Activated CD4-positive, alpha-beta T cell treated with anti-CD3 and anti-CD28 coated beads, Interleukin-2, amount 50 U/mL, for 1 hour (primary cell): ENCODE measurements around the gene SUFU.
"Not testable (repeated sequence)": the region's sequence is repeated elsewhere in the genome, so short reads cannot be mapped to it uniquely, and the experiment has no call there.

Experiments
- DNase-seq: peaks from one replicate; pipeline ENCODE4 v3.0.0-alpha.2; 2020

SUFU gene

DNA sequence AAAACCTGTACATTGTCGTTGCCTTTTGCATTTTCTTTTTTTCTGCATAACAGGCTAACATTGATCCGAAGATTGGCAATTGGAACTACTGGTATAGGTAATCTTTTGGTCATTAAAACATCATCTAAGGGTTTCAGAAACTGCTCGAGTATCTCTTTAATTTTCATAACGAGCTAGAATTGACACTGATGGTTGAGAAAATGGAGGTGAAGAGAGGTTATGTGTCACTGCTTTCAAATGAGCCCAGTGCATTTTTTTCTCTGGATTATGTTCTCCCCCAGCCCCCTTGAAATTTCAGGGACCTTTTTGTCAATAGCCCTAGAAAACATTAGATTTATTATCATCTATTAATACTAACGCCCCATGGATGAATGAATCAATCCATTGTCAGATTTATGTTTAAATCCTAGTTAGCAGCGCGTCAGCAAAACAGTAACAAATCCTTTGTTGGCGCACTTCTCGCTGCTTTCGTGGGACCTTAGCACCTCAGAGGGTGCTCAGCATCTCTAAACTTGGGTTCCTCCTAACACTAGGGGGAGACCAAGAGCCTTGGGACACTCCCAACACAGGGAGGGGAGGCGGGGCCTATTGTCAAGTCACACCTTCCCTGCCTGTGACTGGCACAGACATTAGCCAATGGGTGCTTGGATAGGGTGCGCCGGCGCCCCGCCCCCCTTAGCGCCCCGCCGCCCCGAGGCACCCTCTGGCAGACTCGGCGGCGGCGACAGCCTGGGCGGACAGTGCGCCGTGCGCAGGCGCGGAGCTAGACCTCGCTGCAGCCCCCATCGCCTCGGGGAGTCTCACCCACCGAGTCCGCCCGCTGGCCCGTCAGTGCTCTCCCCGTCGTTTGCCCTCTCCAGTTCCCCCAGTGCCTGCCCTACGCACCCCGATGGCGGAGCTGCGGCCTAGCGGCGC is at the start of gene SUFU:
Gene SUFU, plus strand, starts transcription at position 709 of the 915 bp plus-strand sequence. Its CDS starts 181 bp downstream, at position 890.
- peak; percentile 97 for DNase-seq

DNA sequence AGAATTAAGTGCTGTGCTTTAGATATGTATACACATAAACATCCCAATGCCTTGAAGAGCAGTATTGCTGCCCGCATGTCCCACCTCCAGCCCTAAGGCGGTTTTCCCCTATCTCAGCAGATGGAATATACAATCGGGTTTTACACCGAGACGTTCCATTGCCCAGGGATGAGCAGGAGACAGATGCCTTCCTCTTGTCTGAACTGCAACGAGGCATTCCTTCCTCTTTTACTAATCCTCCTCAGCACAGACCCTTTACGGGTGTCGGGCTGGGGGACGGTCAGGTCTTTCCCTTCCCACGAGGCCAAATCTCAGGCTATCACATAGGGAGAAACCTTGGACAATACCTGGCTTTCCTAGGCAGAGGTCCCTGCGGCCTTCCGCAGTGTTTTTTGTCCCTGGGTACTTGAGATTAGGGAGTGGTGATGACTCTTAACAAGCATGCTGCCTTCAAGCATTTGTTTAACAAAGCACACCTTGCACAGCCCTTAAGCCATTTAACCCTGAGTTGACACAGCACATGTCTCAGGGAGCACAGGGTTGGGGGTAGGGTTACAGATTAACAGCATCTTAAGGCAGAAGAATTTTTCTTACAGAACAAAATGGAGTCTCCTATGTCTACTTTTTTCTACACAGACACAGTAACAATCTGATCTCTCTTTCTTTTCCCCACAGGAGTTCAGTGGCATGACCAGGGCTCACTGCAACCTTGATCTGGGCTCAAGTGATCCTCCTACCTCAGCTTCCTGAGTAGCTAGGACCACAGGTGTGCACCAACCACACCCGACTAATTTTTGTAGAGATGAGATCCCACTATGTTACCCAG is 48.9 kb upstream of the SUFU start:
- not testable (repeated sequence) for DNase-seq

DNA sequence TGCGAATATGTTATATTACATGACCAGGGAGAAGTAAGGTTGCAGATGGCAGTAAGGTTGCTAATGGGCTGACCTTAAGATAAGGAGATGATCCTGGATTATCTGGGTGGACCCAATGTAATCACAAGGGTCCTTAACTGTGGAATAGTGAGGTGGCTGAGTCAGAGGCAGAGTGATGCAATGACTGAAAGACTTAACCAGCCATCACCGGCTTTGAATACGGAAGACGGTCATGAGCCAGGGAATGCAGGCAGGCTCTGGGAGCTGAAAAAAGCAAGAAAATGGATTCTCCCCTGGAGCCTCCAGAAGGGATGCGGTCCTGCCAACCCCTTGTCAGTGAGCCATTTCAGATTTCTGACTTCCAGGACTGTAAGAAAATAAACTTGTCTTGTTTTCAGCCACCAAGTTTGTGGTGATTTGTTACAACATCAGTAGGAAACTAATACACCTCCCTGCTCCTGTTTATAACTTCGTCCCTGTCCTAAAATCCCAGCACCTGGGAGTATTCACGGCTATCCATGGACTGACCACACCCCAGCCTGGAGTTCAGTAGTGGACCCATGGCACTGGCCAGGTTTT is 47.8 kb upstream of the SUFU start:
- no peak for DNase-seq

DNA sequence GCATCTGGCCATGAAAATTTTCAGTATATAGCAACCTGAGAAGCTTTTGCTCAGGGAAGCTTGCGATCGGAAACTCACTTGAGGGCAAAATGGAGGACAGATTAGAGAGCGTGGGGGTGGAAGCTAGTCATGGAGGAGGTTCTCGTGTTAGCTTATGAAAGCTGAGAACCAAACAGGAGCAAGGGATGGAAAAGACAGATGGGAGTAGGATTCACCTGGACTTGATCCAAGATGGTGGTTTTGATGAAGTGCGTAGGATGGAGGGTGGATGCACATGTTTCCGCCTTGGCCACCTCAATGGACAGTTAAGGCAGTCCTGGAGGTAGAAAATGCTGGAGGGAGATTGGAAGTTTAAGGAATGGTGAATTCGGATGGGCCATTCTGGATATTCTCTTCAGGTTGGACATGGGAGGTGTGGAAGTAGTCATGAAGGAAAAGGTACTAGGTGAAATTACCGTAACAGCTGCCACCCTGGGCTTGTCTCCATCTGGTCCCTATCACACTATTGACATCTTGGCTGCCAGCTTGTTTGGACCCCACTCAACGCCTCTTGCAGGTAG is 46.1 kb upstream of the SUFU start:
- no peak for DNase-seq

DNA sequence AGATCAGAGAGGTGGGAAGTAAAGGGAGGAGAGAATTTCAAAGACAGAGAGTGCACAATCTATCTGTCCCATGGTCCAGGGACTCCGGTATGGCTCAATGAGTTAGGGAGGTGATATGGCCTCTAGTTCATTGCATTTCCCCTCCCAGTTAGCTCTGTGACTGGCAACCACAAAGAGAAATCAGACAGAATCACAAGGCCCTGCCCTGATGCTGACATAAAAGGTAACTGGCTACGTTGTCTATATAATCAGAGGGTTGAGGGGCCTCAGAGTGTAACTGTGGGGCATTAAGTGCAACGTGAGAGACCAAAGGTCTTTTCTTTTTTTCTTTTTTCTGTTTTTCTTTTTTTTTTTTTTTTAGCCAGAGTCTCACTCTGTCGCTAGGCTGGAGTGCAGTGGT is 45.1 kb upstream of the SUFU start:
- DNase-seq = no peak

DNA sequence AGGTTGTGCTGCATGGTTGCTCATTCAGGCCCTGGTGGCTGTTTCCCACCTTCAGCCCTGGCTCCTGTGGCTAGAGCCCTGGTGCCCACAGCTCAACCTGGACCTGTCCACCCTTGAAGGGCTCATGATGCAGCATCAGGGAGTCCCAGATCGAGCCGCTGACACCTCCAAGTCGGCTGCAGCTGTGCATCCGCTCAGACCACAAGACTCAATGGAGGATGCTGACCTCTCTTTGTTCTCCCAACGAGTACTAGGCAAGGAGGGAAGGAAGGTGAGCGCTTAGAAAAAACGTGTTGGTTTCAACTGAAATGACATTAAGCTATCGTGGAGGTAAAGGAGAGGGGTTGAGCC is 43.0 kb upstream of the SUFU start:
- DNase-seq = no peak

DNA sequence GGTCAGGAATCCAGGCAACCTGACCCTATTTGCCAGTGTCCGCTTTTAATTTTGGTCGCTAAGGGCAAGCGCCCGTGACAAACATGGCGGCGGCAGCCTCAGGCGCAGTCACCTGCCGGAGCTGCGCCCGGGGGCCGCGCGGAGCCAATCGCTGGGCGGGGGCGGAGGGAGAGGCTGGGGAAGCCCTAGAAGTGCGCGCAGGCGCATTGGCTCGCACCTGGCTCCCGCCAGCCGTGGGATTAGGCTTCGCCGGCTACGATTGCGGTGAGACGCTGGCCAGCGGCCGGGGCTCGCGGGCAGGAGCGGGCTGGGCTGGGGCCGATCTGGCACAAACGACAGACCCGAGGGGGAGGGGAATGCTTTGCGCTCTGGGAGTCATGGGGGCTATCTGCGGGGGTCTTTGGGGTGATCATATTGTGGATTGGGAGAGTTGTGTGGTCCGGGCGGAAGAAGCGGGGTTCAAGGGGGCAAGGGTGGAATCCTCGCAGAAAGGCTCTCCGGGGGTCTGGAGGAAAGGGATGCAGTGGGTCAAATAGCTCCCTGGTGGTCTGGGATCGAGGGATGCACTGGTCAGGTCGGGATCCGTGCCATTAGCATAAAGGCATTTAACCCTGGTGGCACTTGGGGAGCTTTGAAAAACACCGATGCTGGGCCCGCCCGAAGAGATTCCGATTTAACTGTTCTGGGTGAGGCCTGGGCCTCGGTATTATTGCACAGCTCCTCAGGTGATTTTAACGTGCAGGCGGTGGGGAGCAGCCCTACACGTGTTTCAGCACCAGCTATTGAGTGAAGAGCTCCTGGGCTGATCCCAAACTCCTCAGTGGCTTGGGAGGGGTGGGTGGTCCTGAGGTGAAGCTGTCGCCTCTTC is 42.4 kb upstream of the SUFU start:
- DNase-seq = peak; percentile 93

DNA sequence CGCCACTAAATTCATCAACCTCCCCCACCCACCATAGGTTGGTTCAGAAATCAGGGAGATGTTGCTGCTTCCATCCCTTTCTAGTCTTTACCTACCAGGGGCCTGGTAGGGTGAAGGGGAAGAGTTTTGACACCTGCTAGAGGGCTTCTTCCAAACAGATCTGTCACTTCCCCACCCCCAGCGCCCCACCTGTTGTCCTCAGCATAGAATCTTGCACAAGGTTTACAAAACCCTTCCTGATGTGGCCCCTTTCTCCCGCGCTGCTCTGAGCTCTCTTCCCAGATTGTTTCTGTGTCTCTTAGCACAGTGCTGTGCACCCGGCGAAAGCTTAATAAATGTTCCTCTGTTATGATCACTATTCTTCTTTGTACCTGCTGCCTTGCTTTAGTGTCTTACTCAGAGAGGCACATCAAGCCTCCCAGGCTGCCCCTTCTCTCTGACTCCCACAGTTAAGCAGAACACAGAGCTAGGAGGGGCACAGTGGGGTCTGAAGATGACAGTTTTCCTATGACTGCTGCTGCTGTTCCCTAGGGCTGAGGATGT is 41.2 kb upstream of the SUFU start:
- no peak for DNase-seq

DNA sequence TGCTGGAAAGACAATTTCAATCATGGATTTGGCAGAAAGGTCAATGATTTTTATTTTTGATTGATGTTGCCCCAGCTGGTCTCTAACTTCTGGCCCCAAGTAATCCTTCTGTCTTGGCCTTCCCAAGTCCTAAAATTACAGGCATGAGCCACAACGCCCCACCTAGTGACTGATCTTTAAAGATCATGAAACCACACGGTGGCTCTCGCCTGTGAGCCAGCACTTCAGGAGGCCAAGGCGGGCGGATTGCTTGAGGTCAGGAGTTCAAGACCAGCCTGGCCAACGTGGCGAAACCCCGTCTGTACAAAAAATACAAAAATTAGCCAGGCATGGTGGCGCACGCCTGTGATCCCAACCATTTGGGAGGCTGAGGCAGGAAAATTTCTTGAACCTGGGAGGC is 39.8 kb upstream of the SUFU start:
- no peak for DNase-seq

DNA sequence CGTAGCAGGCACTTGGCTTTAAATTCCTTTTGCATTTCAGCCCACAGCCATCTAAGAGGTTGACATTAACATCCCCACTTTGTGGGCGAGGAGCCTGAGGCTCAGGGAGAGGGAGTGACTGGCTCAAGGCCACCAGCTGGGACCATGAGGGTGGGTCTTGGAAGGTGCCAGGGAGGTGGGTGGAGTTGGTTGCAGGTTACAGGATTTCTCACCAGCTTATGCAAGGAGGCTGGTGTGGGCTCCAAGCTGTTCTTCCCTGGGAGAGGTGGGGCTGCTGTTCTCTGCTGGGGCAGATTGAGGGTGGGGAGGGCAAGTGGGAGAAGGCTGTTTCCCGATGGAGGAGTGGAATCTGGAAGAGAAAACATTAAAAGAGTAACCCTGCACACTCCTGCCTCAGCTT is 38.3 kb upstream of the SUFU start:
- no peak for DNase-seq

DNA sequence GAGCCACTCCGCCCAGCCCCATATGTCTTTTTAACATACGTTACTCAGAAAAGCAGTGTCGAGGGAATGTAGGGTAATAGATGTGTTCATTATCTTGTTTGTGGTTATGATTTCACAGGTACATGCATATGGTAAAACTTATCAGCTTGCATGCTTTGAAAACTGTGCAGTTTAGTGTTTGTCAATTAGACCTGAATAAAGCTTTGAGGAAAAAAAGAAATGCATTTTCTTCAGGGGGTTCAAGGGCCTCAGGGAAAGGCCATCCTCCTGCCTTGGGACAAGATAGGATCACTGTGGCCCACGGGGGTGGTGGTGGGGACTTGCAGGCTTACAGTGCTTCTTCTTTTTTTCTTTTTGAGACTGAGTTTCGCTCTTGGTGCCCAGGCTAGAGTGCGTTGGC is 36.5 kb upstream of the SUFU start:
- no peak for DNase-seq

DNA sequence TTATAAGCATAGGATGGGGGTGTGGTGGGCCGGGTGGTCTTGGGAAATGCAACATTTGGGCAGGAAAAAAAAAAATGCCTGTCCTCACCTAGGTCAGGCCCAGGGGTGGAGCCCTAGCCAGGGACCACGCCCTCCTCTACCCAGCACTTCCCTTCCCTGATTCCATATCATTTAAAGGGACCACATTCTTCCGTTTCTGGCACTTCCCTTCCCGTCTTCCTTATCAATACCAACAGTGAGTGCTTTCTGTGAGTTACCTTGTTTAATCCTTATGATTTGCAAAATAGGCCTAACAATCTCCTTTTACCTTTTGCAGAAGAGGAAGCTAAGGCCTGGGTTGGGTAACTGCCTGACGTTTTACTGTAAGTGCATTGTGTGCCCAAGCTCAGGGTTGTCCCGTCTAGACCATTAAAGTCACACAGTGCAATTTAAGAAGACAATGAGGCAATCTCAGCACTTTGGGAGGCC is 35.8 kb upstream of the SUFU start:
- DNase-seq = no peak

DNA sequence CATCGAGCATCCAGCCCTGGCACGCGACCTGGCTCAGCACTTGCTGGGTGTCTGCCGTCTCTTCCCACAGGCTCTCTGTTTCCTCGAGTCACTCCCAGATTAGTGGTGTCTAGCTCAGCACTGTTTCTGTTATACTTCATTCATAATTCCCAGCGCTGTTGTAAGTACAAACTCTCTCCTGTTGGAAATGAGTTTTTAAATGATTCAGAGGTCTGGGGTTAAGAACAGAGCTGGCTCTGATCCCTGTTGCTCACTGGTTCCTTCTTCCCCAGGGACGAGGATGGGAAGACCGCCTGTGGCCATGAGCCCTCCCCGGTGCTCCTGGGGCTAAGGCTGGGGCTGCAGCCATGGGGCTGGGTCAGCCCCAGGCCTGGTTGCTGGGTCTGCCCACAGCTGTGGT is 35.1 kb upstream of the SUFU start:
- DNase-seq = no peak

DNA sequence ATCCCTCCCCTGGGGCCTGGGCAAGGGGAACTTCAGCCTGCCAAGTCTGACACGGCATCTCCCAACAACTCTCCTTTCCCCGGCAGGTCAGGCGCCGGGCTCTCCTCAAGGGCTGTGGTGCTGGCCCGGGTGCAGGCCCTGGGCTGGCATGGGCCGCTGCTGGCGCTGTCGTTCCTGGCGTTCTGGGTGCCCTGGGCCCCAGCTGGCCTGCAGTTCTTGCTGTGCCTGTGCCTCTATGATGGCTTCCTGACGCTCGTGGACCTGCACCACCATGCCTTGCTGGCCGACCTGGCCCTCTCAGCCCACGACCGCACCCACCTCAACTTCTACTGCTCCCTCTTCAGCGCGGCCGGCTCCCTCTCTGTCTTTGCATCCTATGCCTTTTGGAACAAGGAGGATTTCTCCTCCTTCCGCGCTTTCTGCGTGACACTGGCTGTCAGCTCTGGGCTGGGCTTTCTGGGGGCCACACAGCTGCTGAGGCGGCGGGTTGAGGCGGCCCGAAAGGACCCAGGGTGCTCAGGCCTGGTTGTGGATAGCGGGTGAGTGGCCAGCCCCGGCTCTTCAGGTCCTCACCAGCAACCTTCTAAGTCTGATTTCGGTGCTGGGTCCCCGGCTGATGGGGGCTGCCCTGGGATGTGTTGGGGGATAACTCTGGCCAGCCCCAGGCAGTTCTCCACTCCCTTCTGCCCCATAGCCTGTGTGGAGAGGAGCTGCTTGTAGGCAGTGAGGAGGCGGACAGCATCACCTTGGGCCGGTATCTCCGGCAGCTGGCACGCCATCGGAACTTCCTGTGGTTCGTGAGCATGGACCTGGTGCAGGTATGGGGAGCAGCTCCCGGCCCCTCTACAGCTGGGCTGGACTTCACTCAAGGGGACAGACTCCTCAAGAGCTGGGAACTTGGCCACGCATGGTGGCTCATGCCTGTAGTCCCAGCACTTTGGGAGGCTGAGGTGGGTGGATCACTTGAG is 32.9 kb upstream of the SUFU start:
- DNase-seq = no peak

DNA sequence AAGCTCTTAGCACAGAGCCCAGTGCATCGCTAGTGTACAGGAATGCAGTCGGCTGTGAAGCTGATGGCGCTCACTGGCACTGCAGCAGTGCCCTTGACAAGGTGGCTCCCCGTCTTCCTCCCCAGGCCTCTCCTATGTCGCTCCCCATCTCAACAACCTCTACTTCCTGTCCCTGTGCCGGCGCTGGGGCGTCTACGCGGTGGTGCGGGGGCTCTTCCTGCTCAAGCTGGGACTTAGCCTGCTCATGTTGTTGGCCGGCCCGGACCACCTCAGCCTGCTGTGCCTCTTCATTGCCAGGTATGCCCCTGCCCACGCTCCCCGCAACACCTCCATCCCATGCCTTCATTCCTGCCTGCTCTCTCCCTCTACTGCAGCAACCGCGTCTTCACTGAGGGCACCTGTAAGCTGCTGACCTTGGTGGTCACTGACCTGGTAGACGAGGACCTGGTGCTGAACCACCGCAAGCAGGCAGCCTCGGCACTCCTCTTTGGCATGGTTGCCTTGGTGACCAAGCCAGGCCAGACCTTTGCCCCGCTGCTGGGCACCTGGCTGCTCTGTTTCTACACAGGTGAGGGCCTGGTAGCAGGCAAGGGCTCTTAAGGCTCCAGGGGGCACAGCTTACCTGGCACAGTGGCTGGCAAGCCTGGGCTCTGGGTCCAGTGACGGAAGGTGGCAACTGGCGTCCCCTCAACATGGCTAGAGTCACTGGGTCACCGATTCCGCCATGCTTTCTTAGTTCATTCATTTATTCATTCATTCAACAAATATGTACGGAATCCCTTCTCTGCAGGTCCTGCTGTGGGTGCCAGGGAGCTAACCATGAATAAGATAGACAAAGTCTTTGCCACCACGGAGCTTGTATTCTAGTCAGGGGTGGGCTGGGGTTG is 30.1 kb upstream of the SUFU start:
- peak; percentile 15 for DNase-seq

DNA sequence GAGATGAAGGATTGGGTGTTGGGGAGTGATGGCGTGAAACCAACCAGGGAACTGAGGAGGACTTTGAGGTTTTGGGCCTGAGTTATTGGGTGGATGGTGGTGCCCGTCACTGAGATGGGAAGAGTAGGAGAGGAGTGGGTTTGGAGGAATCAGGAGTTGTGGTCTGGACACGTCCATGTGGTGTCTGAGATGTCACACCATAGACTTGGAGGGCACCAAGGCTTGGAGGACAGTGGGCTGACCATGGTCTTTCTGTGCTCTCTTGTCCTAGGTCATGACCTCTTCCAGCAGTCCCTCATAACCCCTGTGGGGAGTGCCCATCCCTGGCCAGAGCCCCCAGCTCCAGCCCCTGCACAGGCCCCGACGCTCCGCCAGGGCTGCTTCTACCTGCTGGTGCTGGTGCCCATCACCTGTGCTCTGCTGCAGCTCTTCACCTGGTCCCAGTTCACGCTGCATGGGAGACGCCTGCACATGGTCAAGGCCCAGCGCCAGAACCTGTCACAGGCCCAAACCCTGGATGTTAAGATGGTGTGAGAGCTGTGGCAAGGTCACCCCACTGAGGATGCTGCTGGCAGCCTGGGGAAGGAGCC is 28.2 kb upstream of the SUFU start:
- no peak for DNase-seq

DNA sequence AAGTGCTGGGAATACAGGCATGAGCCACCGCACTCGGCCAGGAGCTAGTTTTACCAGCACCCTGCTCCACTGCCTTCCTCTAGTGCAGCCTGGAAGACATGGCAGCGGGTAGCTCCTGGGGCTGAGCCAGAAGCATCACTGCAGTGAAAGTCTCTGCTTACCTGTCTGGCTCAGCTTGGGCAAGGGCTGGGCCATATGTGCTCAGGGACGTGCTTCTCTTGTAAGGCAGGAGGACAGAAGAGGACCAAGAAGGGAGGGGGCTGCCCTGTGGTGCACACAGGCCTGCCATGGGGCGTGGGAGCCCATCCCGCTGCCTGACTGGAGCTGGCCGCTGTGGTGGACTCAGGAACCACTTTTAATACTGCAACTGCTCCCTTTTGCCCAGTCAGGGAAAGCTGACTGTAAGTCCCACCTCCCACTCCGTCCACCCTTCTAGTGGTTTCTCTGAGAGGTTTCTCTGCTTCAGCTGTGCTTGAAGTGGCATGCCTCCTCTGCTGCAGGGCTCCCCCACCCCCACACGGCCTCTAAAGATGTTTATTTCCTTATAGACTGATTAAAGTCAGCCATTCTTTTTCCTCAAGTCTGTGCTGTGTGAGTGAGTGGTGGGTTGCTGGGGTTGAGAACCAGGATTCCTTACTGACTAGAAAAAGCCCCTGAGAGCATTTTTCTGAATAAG is 27.2 kb upstream of the SUFU start:
- no peak for DNase-seq

DNA sequence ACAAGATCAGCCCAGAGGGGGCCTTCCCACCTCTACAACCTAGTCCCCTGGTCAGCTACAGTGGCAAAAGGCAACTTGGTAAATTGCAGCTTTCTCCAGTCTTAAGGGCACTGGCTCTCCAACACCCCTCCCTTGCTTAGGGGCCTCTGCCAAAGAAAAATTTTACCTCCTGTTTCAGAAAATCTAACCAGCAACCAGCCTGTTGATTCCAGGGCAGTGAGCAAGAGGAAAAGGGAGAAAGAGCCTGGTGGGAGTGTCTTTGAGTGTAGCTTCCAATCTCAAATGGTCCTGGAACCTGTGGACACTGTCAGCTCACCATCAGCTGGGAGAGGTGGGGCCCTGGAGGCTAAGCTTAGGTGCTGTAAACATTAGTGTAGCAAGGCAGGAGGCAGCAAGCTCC is 24.1 kb upstream of the SUFU start:
- no peak for DNase-seq

DNA sequence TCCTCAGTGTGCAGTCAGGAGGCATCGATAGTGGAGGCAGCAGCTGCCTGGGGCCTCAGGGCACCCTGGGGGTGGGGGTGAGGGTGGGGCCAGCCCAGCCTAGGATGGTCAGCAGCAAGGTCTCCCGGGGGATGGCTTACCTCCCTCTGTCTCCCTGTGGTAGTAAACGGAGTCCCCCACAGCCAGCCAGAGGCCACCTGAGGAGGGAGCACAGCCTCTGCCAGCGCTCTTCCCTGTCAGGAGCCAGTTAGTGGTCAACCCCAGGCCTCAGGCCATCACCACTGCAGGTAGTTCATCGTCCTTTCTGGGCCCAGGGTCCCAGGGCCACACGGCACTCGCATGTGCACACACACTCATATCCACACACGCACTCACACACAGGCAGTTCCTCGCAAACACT is 23.4 kb upstream of the SUFU start:
- DNase-seq = no peak
